Mammary epithelial cell (primary cell): Measurements from ENCODE around the gene KCNE2.

Source experiments
- EZH2 ChIP-seq: IDR thresholded peaks from 2 replicates; pipeline ENCODE4 v1.6.1; 2012; ENCODE audit warnings: low read length, inconsistent platforms, borderline replicate concordance
- TF ChIP-seq, protein P1 (sequence below), 2 donors: IDR thresholded peaks in 1 of 2; conservative IDR thresholded peaks in 1 of 2; 2 replicates each; pipeline ENCODE4 v1.5.1; 2011 to 2012; ENCODE audit warnings: inconsistent platforms in 2 of 2, low read length in 2 of 2, mild to moderate bottlenecking in 2 of 2, control low read depth in 1 of 2, low read depth in 1 of 2; ENCODE audit not compliant: insufficient read depth in 1 of 2; ENCODE audit errors: extremely low read depth in 1 of 2

DNA sequence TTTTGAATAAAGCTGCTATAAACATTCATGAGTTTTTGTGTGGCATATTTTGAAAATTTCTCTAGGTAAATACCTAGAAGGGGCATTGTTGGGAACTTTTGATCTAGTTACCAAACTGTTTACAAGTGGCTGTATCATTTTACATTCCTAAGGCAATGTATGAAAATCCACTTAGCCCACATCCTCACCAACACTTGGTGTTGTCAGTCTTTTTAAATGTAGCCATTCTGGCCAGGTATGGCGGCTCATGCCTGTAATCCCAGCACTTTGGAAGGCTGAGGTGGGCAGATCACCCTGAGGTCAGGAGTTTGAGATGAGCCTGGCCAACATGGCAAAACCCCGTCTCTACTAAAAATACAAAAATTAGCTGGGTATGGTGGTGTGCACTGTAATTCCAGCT is 5.9 kb upstream of the KCNE2 start:
- TF ChIP-seq, protein P1, sequence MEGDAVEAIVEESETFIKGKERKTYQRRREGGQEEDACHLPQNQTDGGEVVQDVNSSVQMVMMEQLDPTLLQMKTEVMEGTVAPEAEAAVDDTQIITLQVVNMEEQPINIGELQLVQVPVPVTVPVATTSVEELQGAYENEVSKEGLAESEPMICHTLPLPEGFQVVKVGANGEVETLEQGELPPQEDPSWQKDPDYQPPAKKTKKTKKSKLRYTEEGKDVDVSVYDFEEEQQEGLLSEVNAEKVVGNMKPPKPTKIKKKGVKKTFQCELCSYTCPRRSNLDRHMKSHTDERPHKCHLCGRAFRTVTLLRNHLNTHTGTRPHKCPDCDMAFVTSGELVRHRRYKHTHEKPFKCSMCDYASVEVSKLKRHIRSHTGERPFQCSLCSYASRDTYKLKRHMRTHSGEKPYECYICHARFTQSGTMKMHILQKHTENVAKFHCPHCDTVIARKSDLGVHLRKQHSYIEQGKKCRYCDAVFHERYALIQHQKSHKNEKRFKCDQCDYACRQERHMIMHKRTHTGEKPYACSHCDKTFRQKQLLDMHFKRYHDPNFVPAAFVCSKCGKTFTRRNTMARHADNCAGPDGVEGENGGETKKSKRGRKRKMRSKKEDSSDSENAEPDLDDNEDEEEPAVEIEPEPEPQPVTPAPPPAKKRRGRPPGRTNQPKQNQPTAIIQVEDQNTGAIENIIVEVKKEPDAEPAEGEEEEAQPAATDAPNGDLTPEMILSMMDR (conservative IDR thresholded peaks at IDR 0.05 in 1 of 2, IDR thresholded peaks at IDR 0.05 in 1 of 2; ENCODE audit: extremely low read depth in 1 of 2, insufficient read depth in 1 of 2, low read depth in 1 of 2, low read length in 2 of 2): no peak
- TF ChIP-seq EZH2: no peak
